ENCODE data around the gene PPDPF.

PPDPF gene

DNA sequence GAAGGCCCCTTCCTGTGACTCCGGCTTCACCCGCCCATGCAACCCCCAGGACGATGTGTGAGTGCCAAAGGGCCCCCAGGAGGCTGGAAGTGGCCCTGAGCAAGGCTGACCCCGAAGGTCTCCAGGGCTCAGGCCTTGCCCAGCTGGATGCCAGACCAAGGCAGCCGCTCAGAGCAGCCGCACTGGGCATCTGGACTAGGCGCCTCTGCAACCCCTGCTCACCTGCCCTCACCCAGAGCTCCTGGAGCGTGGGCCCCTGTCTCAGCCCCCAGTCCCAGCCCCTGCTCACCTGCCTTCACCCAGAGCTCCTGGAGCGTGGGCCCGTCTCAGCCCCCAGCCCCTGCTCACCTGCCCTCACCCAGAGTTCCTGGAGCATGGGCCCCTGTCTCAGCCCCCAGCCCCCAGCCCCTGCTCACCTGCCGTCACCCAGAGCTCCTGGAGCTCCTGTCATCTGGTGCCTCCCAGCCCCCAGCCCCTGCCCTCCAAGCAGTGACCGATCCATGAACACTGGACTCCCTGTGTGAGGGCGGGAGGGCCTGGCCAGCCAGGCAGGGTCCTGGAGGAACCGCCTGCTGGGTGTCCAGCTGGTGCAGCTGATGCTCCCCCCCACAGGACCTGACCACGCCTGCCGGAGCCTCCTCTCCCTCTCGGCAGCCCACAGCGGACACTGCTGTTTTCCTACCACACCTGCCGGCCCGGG lies 25.8 kb downstream of the PPDPF start:
- no peak overlapping the region for H3K27ac ChIP-seq
- no peak overlapping the region for H3K4me3 ChIP-seq (ENCODE audit: low read depth, low read length)
- H3K27me3 ChIP-seq (replicated peaks): peaks cover 18% of the 10 kb centered on the region
- in situ Hi-C loops (cut with HindIII; ENCODE audit: low pct_ligation_motif_present, low sequenced_read_pairs): no loop called here
- DNase-seq: no peak
- TF ChIP-seq, protein P1, sequence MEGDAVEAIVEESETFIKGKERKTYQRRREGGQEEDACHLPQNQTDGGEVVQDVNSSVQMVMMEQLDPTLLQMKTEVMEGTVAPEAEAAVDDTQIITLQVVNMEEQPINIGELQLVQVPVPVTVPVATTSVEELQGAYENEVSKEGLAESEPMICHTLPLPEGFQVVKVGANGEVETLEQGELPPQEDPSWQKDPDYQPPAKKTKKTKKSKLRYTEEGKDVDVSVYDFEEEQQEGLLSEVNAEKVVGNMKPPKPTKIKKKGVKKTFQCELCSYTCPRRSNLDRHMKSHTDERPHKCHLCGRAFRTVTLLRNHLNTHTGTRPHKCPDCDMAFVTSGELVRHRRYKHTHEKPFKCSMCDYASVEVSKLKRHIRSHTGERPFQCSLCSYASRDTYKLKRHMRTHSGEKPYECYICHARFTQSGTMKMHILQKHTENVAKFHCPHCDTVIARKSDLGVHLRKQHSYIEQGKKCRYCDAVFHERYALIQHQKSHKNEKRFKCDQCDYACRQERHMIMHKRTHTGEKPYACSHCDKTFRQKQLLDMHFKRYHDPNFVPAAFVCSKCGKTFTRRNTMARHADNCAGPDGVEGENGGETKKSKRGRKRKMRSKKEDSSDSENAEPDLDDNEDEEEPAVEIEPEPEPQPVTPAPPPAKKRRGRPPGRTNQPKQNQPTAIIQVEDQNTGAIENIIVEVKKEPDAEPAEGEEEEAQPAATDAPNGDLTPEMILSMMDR (IDR thresholded peaks at IDR 0.05; ENCODE audit: low read depth, low read length, missing control alignments): no peak
- no peaks in the 10 kb centered on the region for H3K36me3 ChIP-seq (replicated peaks)

DNA sequence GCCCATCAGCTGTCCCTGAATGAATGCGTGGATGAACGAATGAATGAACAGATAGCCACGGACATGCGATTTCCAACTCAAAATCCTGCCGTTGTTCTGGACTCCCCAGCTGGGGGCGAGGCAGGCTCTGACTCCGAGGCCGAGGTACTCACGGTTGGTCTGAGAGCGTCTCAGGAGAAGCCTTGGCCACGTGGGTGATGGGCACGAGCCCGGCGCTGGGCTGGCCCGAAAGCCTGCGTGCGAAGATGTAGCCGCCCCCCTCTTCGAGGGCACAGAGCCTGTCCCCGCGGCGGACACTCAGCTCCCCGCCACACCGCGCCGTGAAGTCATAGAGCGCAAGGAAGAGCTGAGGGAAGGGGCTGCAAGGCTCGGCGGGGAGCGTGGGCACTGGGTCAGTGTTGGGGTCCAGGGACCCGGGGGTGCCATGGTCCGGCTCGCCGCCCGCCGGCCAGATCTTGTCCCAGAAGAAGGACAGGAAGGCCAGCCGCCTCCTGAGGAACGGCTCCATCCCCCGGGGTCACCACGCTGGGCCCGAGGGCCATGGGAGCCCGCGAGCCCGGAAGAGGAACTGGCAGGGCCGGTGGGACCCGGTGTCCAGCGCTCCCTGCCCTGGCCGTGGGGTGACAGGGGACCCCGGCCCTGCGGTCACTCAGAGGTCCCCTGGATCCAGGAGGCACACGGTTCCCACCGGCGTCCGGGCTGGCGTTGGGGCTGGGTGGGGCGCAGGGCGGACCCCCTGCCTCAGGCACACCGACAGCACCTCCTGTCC lies 26.6 kb downstream of the PPDPF start:
- TF ChIP-seq, protein P1 (IDR thresholded peaks at IDR 0.05; ENCODE audit: low read depth, low read length, missing control alignments): no peak
- DNase-seq: no peak
- Histone ChIP-seq H3K4me3 (ENCODE audit: low read depth, low read length) (no peak overlapping the region), H3K36me3 (replicated peaks) (no peaks in the 10 kb centered on the region), H3K27me3 (replicated peaks) (peaks cover 18% of the 10 kb centered on the region), H3K27ac (no peak overlapping the region)
- in situ Hi-C loops (cut with HindIII; ENCODE audit: low pct_ligation_motif_present, low sequenced_read_pairs): no loop called here

DNA sequence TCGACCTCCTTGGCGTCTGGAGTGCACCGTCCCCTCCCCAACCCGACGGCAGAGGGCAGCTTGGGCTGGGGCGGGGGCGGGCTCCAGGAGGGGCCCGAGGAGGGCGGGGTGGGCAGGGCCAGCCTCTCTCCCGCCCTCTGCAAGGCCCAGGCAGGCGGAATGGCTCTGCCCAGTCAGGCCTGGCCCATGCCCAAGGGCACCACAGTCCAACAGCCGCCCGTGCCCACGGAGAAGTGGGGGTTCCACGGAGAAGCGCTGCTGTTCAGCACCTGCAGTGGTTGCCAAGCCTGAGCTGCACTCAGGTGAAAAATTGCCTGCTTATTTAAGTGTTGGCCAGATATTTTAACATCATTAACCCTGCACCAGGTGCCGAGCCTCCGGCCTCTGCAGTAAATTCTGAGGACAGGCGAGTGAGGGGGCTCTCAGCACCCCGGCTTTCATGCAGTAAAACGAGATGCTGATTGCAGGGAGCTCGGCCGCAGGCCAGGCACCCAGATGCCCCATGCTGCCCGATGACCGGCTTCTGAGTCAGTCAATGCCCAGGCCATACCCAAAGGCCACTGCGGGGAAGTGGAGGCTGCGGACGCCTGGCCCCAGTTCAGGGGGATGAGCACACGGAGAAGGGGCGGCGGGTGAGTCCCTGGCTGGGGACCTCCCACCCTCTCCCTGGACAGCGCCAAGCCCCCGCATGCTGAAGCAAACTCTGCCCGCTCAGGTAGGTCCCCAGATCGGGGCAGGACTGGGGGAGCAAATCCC lies 27.3 kb downstream of the PPDPF start, which contains the start of gene SRMS:
Gene SRMS (minus strand): TSS at position 25 of the 756 bp plus-strand sequence. CDS start 286 bp downstream, outside the sequence.
- DNase-seq: no peak
- H3K27ac ChIP-seq: no peak within 1 kb of the TSS
- in situ Hi-C loops (cut with HindIII; ENCODE audit: low pct_ligation_motif_present, low sequenced_read_pairs): no loop called here
- H3K4me3 ChIP-seq (ENCODE audit: low read depth, low read length): no peak within 1 kb of the TSS
- H3K27me3 ChIP-seq (replicated peaks): peaks cover 18% of the 10 kb centered on the region
- no peaks in the 10 kb centered on the region for H3K36me3 ChIP-seq (replicated peaks)
- TF ChIP-seq, protein P1 (IDR thresholded peaks at IDR 0.05; ENCODE audit: low read depth, low read length, missing control alignments): no peak

DNA sequence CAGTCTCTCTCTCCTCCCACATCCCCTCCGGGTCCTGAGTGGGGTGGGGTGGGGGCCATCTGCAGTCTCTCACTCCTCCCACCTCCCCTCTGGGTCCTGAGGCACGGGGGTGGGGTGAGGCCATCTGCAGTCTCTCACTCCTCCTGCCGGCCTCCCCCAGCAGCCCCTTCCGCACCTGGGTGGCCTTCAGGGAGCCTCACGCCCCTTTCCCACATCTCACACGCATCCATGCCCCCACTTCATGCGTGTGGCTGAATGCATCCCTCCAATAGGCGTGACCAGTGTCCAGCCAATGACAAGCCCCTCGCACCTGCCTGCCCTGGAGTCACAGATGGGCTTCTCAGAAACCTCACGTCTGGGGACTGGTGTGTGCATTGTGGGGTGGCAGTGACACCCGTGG lies 28.0 kb downstream of the PPDPF start:
- in situ Hi-C loops (cut with HindIII; ENCODE audit: low pct_ligation_motif_present, low sequenced_read_pairs): no loop called here
- no peaks in the 10 kb centered on the region for H3K36me3 ChIP-seq (replicated peaks)
- no peak for DNase-seq
- H3K4me3 ChIP-seq (ENCODE audit: low read depth, low read length): no peak overlapping the region
- peaks cover 18% of the 10 kb centered on the region for H3K27me3 ChIP-seq (replicated peaks)
- TF ChIP-seq, protein P1 (IDR thresholded peaks at IDR 0.05; ENCODE audit: low read depth, low read length, missing control alignments): no peak
- H3K27ac ChIP-seq: no peak overlapping the region

DNA sequence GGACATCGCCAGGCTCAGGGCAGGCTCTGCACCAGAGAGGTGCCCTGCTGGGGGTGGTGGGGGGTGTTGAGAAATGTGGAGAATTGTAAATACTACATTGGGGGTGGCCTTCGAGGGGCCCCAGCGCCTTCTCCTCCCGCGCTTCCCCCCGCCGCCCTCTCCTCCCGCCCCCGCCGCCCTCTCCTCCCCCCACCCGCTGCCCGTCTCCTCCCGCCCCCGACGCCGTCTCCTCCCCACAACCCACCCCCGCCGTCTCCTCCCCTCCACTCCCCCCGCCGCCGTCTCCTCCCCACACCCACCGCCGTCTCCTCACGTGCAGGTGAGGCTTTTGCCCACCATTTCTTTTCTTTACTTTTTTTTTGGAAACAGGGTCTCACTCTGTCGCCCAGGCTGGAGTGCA lies 28.5 kb downstream of the PPDPF start:
- Histone ChIP-seq H3K36me3 (replicated peaks) (no peaks in the 10 kb centered on the region), H3K27me3 (replicated peaks) (peaks cover 18% of the 10 kb centered on the region), H3K27ac (no peak overlapping the region), H3K4me3 (ENCODE audit: low read depth, low read length) (no peak overlapping the region)
- DNase-seq: no peak
- in situ Hi-C loops (cut with HindIII; ENCODE audit: low pct_ligation_motif_present, low sequenced_read_pairs): no loop called here
- TF ChIP-seq, protein P1 (IDR thresholded peaks at IDR 0.05; ENCODE audit: low read depth, low read length, missing control alignments): no peak

All from brain microvascular endothelial cell (primary cell).